OCI-LY1 (cell line): Measurements from ENCODE around the gene IFNGR2.

Experiments
- EZH2 ChIP-seq: fragments of 200-600 bp; sonication (generic), shearing (Covaris generic); IDR thresholded peaks from 2 replicates; pipeline ENCODE4 v1.8.0; 2017; ENCODE audit warnings: borderline replicate concordance, mixed run types, mild to moderate bottlenecking, antibody characterized with exemption, low read length, moderate library complexity, mixed read lengths
- TF ChIP-seq, protein P1 (sequence below): fragments of 200-600 bp; sonication (generic), shearing (Covaris generic); IDR thresholded peaks from 2 replicates; pipeline ENCODE4 v1.5.1; 2017; ENCODE audit warnings: mild to moderate bottlenecking, antibody characterized with exemption, low read length, moderate library complexity, mixed read lengths

DNA sequence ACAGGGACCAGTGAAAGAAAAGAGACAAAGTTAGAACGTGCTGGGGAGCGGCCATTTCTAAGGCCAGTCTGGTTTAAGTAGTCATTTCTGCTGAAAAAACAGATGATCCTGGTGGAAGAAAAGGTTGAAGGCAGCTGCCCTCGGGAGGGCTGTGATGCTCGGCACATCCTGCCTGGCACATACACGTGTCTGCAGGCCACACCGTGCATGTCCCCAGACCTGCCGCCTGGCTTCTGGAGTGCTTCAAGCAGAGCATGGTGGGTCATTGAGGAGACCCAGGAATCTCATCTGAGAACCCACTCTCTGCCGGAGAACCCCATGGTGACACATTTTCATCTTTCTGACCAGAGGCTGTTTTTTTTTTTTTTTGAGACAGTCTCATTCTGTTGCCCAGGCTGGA, 46.0 kb upstream of the IFNGR2 start:
- TF ChIP-seq EZH2: no peak
- TF ChIP-seq, protein P1, sequence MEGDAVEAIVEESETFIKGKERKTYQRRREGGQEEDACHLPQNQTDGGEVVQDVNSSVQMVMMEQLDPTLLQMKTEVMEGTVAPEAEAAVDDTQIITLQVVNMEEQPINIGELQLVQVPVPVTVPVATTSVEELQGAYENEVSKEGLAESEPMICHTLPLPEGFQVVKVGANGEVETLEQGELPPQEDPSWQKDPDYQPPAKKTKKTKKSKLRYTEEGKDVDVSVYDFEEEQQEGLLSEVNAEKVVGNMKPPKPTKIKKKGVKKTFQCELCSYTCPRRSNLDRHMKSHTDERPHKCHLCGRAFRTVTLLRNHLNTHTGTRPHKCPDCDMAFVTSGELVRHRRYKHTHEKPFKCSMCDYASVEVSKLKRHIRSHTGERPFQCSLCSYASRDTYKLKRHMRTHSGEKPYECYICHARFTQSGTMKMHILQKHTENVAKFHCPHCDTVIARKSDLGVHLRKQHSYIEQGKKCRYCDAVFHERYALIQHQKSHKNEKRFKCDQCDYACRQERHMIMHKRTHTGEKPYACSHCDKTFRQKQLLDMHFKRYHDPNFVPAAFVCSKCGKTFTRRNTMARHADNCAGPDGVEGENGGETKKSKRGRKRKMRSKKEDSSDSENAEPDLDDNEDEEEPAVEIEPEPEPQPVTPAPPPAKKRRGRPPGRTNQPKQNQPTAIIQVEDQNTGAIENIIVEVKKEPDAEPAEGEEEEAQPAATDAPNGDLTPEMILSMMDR: no peak
